ENCODE results near the gene PHF3. TPM values are rescaled to one million over a fixed set of nuclear protein-coding genes. Genes with fewer than 3 reads are reported as not detected.
A peak's percentile ranks its signal among the peaks of the same experiment; 100 is the strongest.

Gene PHF3
- total and polyA plus RNA-seq, 12 donors = 4.3 to 46.3 (median 39.6) TPM

- no peaks in the 10 kb centered on the region for H3K9me3 ChIP-seq
- no peak overlapping the region for H3K27ac ChIP-seq
- DNase-seq = no peak
- H3K4me1 ChIP-seq = peaks cover 0 to 16% (median 6%) of the 10 kb centered on the region in 9 donors
- H3K4me3 ChIP-seq = peak overlapping the region in 7 of 10 donors; percentile 30 to 61 (median 57)
- no peak for ATAC-seq
- TF ChIP-seq CTCF (IDR thresholded peaks at IDR 0.05) = no peak
- 54 to 56% methylated on average over 6 of the region's 6 CpGs for WGBS, 2 donors
- peaks cover 0 to 8% (median 0%) of the 10 kb centered on the region in 7 donors for H3K27me3 ChIP-seq
- intact Hi-C loops (cut with DNase I) = loop anchor here in 9 of 10 donors (1.0 to 10.0 kb wide), 5 partner anchors 35 to 243 kb away; no protein-coding TSS in a partner anchor
- no peaks in the 10 kb centered on the region for H3K36me3 ChIP-seq
Measured at GRCh38 chr6:63597141-63598048, 38.2 kb upstream of the PHF3 start.

GRCh38 chr6:63598049-63599036 is 37.3 kb upstream of the PHF3 start:
- peak; percentile 86 to 98 (median 94) for ATAC-seq
- no peaks in the 10 kb centered on the region for H3K36me3 ChIP-seq
- WGBS, 2 donors = 3 to 4% methylated on average over 23 of the region's 23 CpGs

GRCh38 chr6:63599243-63599642 is 36.4 kb upstream of the PHF3 start:
- Histone ChIP-seq H3K9me3 (no peaks in the 10 kb centered on the region), H3K27ac (no peak overlapping the region), H3K4me1 (peaks cover 0 to 16% (median 6%) of the 10 kb centered on the region in 9 donors), H3K36me3 (no peaks in the 10 kb centered on the region), H3K27me3 (peaks cover 0 to 8% (median 0%) of the 10 kb centered on the region in 7 donors), H3K4me3 (peak overlapping the region in 1 of 10 donors; percentile 32)
- ATAC-seq (no peak), DNase-seq (no peak)
- TF ChIP-seq CTCF (IDR thresholded peaks at IDR 0.05) = no peak
- WGBS, 2 donors = 80 to 87% methylated on average over 7 of the region's 7 CpGs
- intact Hi-C loops (cut with DNase I) = loop anchor here in 8 of 10 donors (2.0 to 10.0 kb wide), 4 partner anchors 33 to 244 kb away; no protein-coding TSS in a partner anchor

More at GRCh38 chr6:63598049-63599036, 37.3 kb upstream of the PHF3 start:
- TF ChIP-seq CTCF (IDR thresholded peaks at IDR 0.05) = peak; percentile 68 to 90 (median 85)
- H3K9me3 ChIP-seq = no peaks in the 10 kb centered on the region
- DNase-seq = peak; percentile 49 to 63
- H3K4me3 ChIP-seq = peak overlapping the region; percentile 30 to 61 (median 56)
- peaks cover 0 to 16% (median 6%) of the 10 kb centered on the region in 9 donors for H3K4me1 ChIP-seq
- H3K27ac ChIP-seq = peak overlapping the region in 1 of 10 donors; percentile 16
- intact Hi-C loops (cut with DNase I) = loop anchor here in 9 of 10 donors (1.0 to 10.0 kb wide), 5 partner anchors 34 to 244 kb away; no protein-coding TSS in a partner anchor
- H3K27me3 ChIP-seq = peaks cover 0 to 8% (median 0%) of the 10 kb centered on the region in 7 donors
